ENCODE measurements around the gene KIF24. TPM values are rescaled to one million over a fixed set of nuclear protein-coding genes. Genes with fewer than 3 reads are reported as not detected.

KIF24 gene
- total and polyA plus RNA-seq, 2 of the 8 experiments (the other 6 are each of a cell fraction or from before 2014, with no cell fraction given) = 2.7 to 3.9 TPM

- Histone ChIP-seq H3K18ac (ENCODE audit: extremely low read depth, low read length) (no peak overlapping the region), H3K23me2 (ENCODE audit: low read depth, low read length) (no peaks in the 10 kb centered on the region), H2AFZ (ENCODE audit: low read length) (no peak overlapping the region), H2BK120ac (replicated peaks; ENCODE audit: low read depth, low read length) (no peak overlapping the region), H2BK15ac (ENCODE audit: low read length) (no peak overlapping the region), H4K91ac (replicated peaks; ENCODE audit: insufficient read length, low read length) (no peak overlapping the region), H4K5ac (ENCODE audit: insufficient read length, low read depth, low read length) (no peak overlapping the region), H4K8ac (ENCODE audit: extremely low read depth, insufficient read depth, low read length) (no peak overlapping the region), H3K9ac (replicated peaks in 1 of 4; ENCODE audit: extremely low read depth in 1 of 4, low read depth in 3 of 4, low read length in 3 of 4) (no peak overlapping the region), H3K56ac (replicated peaks; ENCODE audit: insufficient read length, low read depth, low read length) (no peak overlapping the region), H3K4me2 (ENCODE audit: insufficient read depth in 1 of 2, low read depth in 2 of 2, low read length in 2 of 2) (no peak overlapping the region), H3K23ac (ENCODE audit: insufficient read length) (no peak overlapping the region), H2BK20ac (ENCODE audit: low read length) (no peak overlapping the region), H4K20me1 (replicated peaks in 1 of 2; ENCODE audit: control insufficient read depth in 1 of 2, insufficient read depth in 2 of 2, low read length in 2 of 2) (no peaks in the 10 kb centered on the region), H3K4ac (replicated peaks; ENCODE audit: insufficient read length, low read depth, low read length) (no peak overlapping the region), H3K27ac (ENCODE audit: low read depth, low read length) (no peak overlapping the region), H2BK5ac (ENCODE audit: low read depth, low read length) (no peak overlapping the region), H3K36me3 (ENCODE audit: control insufficient read depth in 2 of 4, insufficient read depth in 4 of 4, low read length in 3 of 4) (peaks cover 0 to 11% (median 5%) of the 10 kb centered on the region in 4 experiments; a peak in 4 of 8 replicates), H3K79me1 (ENCODE audit: low read depth, low read length) (no peaks in the 10 kb centered on the region; the same call in 1 of the 2 replicates), H3K4me3 (ENCODE audit: extremely low read depth in 1 of 4, insufficient read depth in 2 of 4, low read depth in 3 of 4, low read length in 4 of 4) (no peak overlapping the region), H2BK12ac (ENCODE audit: low read depth, low read length) (no peak overlapping the region), H3K9me3 (ENCODE audit: insufficient read depth in 2 of 2, low read depth in 1 of 2, low read length in 1 of 2) (no peaks in the 10 kb centered on the region), H3K14ac (ENCODE audit: insufficient read length) (no peak overlapping the region), H3K4me1 (replicated peaks in 1 of 4; ENCODE audit: control insufficient read depth in 3 of 4, insufficient read depth in 4 of 4, low read length in 3 of 4) (no peaks in the 10 kb centered on the region), H3K27me3 (replicated peaks in 1 of 4; ENCODE audit: control insufficient read depth in 3 of 4, extremely low read depth in 1 of 4, insufficient read depth in 3 of 4, low read length in 3 of 4) (no peaks in the 10 kb centered on the region), H2AK5ac (ENCODE audit: low read depth, low read length) (no peak overlapping the region), H3K79me2 (ENCODE audit: control insufficient read depth in 1 of 2, insufficient read depth in 2 of 2, low read length in 2 of 2) (no peaks in the 10 kb centered on the region)
- no peak for TF ChIP-seq E2F6 (IDR thresholded peaks at IDR 0.05)
- no peak for TF ChIP-seq NRF1 (IDR thresholded peaks at IDR 0.05; ENCODE audit: low read depth, low read length)
- no peak for TF ChIP-seq KDM4A (IDR thresholded peaks at IDR 0.05; ENCODE audit: low read depth, low read length, severe bottlenecking)
- TF ChIP-seq KDM1A (IDR thresholded peaks at IDR 0.05; ENCODE audit: borderline replicate concordance, low read length) = no peak
- TF ChIP-seq SRF (IDR thresholded peaks at IDR 0.05; ENCODE audit: low read depth, low read length) = no peak
- no peak for TF ChIP-seq POLR2A (IDR thresholded peaks at IDR 0.05; ENCODE audit: control extremely low read depth in 1 of 2, low read depth in 2 of 2, low read length in 2 of 2)
- no peak for TF ChIP-seq TAF1 (IDR thresholded peaks at IDR 0.05; ENCODE audit: low read depth, low read length)
- 92% methylated on average over 5 of the region's 5 CpGs; no CpG with 5 or more reads in 1 of the 2 experiments for WGBS, 2 experiments (ENCODE audit: extremely low coverage in 1 of 2, insufficient coverage in 1 of 2, insufficient read length in 1 of 2, insufficient replicate concordance in 2 of 2, low coverage in 1 of 2, low lambda C conversion rate in 2 of 2, missing lambda C conversion rate in 1 of 2)
- DNase-seq (ENCODE audit: low read depth in 1 of 2, low spot score in 2 of 2) (no peak), FAIRE-seq (no peak)
- CTCF ChIA-PET (ENCODE audit: partially characterized antibody) = interaction anchor here (0.6 to 16.6 kb wide), 5 partner anchors 10 to 205 kb away, joined by 3 to 350 read pairs (median 5); partner anchors contain the start of gene MYORG
- POLR2A ChIA-PET (ENCODE audit: partially characterized antibody) = interaction anchor here (0.7 to 1.1 kb wide), 2 partner anchors 9 to 38 kb away, joined by 3 read pairs; no protein-coding TSS in a partner anchor
These were observed 14.0 kb upstream of the KIF24 start for GRCh38 chr9:34343090-34343489.

All from H1 (cell line).